Measurements from ENCODE around the gene MIPOL1. TPM values are rescaled to one million over a fixed set of nuclear protein-coding genes. Genes with fewer than 3 reads are reported as not detected.

The MIPOL1 gene
- total and polyA plus RNA-seq, 9 of the 15 experiments (the other 6 are each of a cell fraction or from before 2014, with no cell fraction given) = 6.7 to 21.9 (median 12.4) TPM

GRCh38 chr14:37595809-37596621, 398.3 kb downstream of the MIPOL1 start (continued):
- TF ChIP-seq RCOR1 (IDR thresholded peaks at IDR 0.05; ENCODE audit: borderline replicate concordance in 1 of 2, low read depth in 2 of 2, low read length in 2 of 2) (peak in 1 of 2 experiments; percentile 44; a peak in 1 of 4 replicates), SIN3B (IDR thresholded peaks at IDR 0.05; ENCODE audit: low read depth) (no peak), CHCHD3 (CRISPR knock-in tag; IDR thresholded peaks at IDR 0.05) (no peak), NR2C2 (CRISPR knock-in tag; IDR thresholded peaks at IDR 0.05) (no peak), NR2C2 (tag; IDR thresholded peaks at IDR 0.05) (peak; percentile 21), HMGN3 (IDR thresholded peaks at IDR 0.05; ENCODE audit: borderline replicate concordance, extremely low read depth, insufficient read length, low read depth, low read length) (no peak), PRDM10 (IDR thresholded peaks at IDR 0.05; ENCODE audit: partially characterized antibody) (peak; percentile 25), MYNN (IDR thresholded peaks at IDR 0.05) (no peak), MYNN (CRISPR knock-in tag; IDR thresholded peaks at IDR 0.05) (no peak), ZNF766 (CRISPR knock-in tag; conservative IDR thresholded peaks at IDR 0.05) (no peak), ARHGAP35 (IDR thresholded peaks at IDR 0.05; ENCODE audit: partially characterized antibody) (no peak), BCOR (IDR thresholded peaks at IDR 0.05) (0 out of 2 replicates have a peak, but pooled peaks have one; percentile 39), ZNF584 (CRISPR knock-in tag; IDR thresholded peaks at IDR 0.05; ENCODE audit: low read depth) (no peak), ETV1 (tag; conservative IDR thresholded peaks at IDR 0.05; ENCODE audit: low read depth) (no peak), IRF2 (CRISPR knock-in tag; IDR thresholded peaks at IDR 0.05) (no peak), POLR2A (conservative IDR thresholded peaks at IDR 0.05) (peak; percentile 40; the same call in 1 of the 2 replicates), ZBTB7A (IDR thresholded peaks at IDR 0.05; ENCODE audit: borderline replicate concordance, control insufficient read depth, low read depth, low read length) (0 out of 2 replicates have a peak, but pooled peaks have one; percentile 15), ZNF311 (CRISPR knock-in tag; IDR thresholded peaks at IDR 0.05) (no peak), ESRRA (IDR thresholded peaks at IDR 0.05; ENCODE audit: borderline replicate concordance, low read depth) (no peak; the same call in 1 of the 2 replicates), ZZZ3 (IDR thresholded peaks at IDR 0.05) (no peak), HDGF (IDR thresholded peaks at IDR 0.05) (no peak), XRCC5 (IDR thresholded peaks at IDR 0.05; ENCODE audit: low read depth, low read length) (no peak), NFYB (IDR thresholded peaks at IDR 0.05; ENCODE audit: extremely low read depth, insufficient read length) (no peak), STAG1 (CRISPR knock-in tag; IDR thresholded peaks at IDR 0.05; ENCODE audit: borderline replicate concordance) (no peak), ELK3 (CRISPR knock-in tag; IDR thresholded peaks at IDR 0.05) (no peak), ATF7 (IDR thresholded peaks at IDR 0.05) (peak; percentile 62), ZNF384 (IDR thresholded peaks at IDR 0.05; ENCODE audit: low read depth, low read length) (peak; percentile 39; the same call in 1 of the 2 replicates)

All from K562 (cell line).